GM12878 (cell line): ENCODE measurements around the gene MPV17L. TPM values are rescaled to one million over a fixed set of nuclear protein-coding genes. Genes with fewer than 3 reads are reported as not detected.

Source experiments
- ATAC-seq: fragments of 200-7000 bp; cut with Tn5 transposase; 3 replicates; pipeline ENCODE4 v1.9.1; 2020; ENCODE audit warnings: mild to moderate bottlenecking, moderate library complexity
- BruUV-seq: library from RNA; stranded (reverse); fragments of 400-500 nt; replicated peaks from 2 replicates; lab custom pipeline; 2021; lab: Mats Ljungman, UMichigan
- CTCF ChIA-PET: fragments of 300-600 bp; sonication (Branson Sonifier 250); formaldehyde crosslinking; extraction: SDS; loops from one replicate; lab custom pipeline; 2021; ENCODE audit warnings: inconsistent platforms; lab: Yijun Ruan, JAX
- POLR2A ChIA-PET: fragments of 350-600 bp; formaldehyde crosslinking; extraction: SDS; loops from one replicate; lab custom pipeline; 2021; ENCODE audit warnings: inconsistent platforms; lab: Charles Lee
- RAD21 ChIA-PET: fragments of 300-600 bp; sonication (Branson Sonifier 250); formaldehyde crosslinking; loops from one replicate; lab custom pipeline; 2023; ENCODE audit warnings: antibody characterized with exemption; ENCODE audit not compliant: unreplicated experiment; lab: Charles Lee
- SMC1A ChIA-PET: fragments of 300-600 bp; sonication (Branson Sonifier 250); formaldehyde crosslinking; loops from one replicate; lab custom pipeline; 2023; ENCODE audit not compliant: unreplicated experiment, uncharacterized antibody; lab: Charles Lee
- DNase-seq: peaks from one replicate; pipeline ENCODE4 v3.0.0-alpha.2; 2011; ENCODE audit warnings: low read depth, low spot score
- FAIRE-seq: peaks from 3 replicates; lab custom pipeline; 2011; peaks lifted over from hg19 to GRCh38; lab: Jason Lieb, UNC
- H2AFZ ChIP-seq: 2 replicates; pipeline ENCODE4 v1.6.0; 2011; ENCODE audit warnings: low read depth, low read length, control low read depth; ENCODE audit not compliant: control insufficient read depth
- H3K27ac ChIP-seq: 2 replicates; pipeline ENCODE4 v1.5.1; 2011; ENCODE audit warnings: control low read depth; ENCODE audit not compliant: control insufficient read depth, insufficient read depth
- H3K27me3 ChIP-seq, 2 experiments: replicated peaks in 1 of 2; 2 replicates each; pipeline versions ENCODE4 v1.6.0 to v1.6.1; 2011; ENCODE audit warnings: low read length in 1 of 2; ENCODE audit not compliant: control insufficient read depth in 2 of 2, insufficient read depth in 2 of 2
- H3K36me3 ChIP-seq, 2 experiments: 2 replicates each; pipeline ENCODE4 v1.5.1; 2011; ENCODE audit warnings: low read length in 1 of 2; ENCODE audit not compliant: control insufficient read depth in 2 of 2, insufficient read depth in 2 of 2
- H3K4me1 ChIP-seq: 2 replicates; pipeline ENCODE4 v1.6.1; 2011; ENCODE audit warnings: mild to moderate bottlenecking, low read length, moderate library complexity, mixed read lengths; ENCODE audit not compliant: control insufficient read depth, insufficient read depth
- H3K4me2 ChIP-seq: 2 replicates; pipeline ENCODE4 v1.6.0; 2011; ENCODE audit warnings: control low read depth; ENCODE audit not compliant: control insufficient read depth, insufficient read depth
- H3K4me3 ChIP-seq: fragments of 200-600 bp; sonication (generic); 2 replicates; pipeline ENCODE4 v1.5.1; 2016
- H3K79me2 ChIP-seq: 2 replicates; pipeline ENCODE4 v1.6.0; 2011; ENCODE audit warnings: low read length; ENCODE audit not compliant: control insufficient read depth, insufficient read depth
- H3K9ac ChIP-seq: 2 replicates; pipeline ENCODE4 v1.8.0; 2011; ENCODE audit warnings: low read length, control low read depth, mixed read lengths; ENCODE audit not compliant: control insufficient read depth, insufficient read depth
- H3K9me3 ChIP-seq: replicated peaks from 3 replicates; pipeline ENCODE4 v1.5.1; 2011; ENCODE audit warnings: mild to moderate bottlenecking, low read length; ENCODE audit not compliant: control insufficient read depth, insufficient read depth
- H4K20me1 ChIP-seq: 2 replicates; pipeline ENCODE4 v1.6.0; 2011; ENCODE audit not compliant: control insufficient read depth, insufficient read depth
- ATF3 ChIP-seq: IDR thresholded peaks from 2 replicates; pipeline ENCODE4 v1.6.1; 2011; ENCODE audit warnings: low read depth, mild to moderate bottlenecking, low read length, moderate library complexity, borderline replicate concordance; ENCODE audit errors: extremely low read depth
- BCL3 ChIP-seq: IDR thresholded peaks from 2 replicates; pipeline ENCODE4 v1.6.1; 2011; ENCODE audit warnings: borderline replicate concordance, low read depth, mild to moderate bottlenecking, moderate library complexity, low read length; ENCODE audit not compliant: insufficient read depth, poor library complexity, severe bottlenecking
- CBX3 ChIP-seq: fragments of 200-600 bp; sonication (generic); IDR thresholded peaks from 2 replicates; pipeline ENCODE4 v1.6.1; 2016; ENCODE audit warnings: low read depth, borderline replicate concordance
- FOXK2 ChIP-seq: fragments of 450-650 bp; IDR thresholded peaks from 2 replicates; pipeline ENCODE4 v1.6.1; 2017; ENCODE audit warnings: mild to moderate bottlenecking, moderate library complexity
- MXI1 ChIP-seq: fragments of 150-350 bp; IDR thresholded peaks from 2 replicates; pipeline ENCODE4 v1.6.1; 2011; ENCODE audit warnings: low read depth, mild to moderate bottlenecking, inconsistent platforms, low read length, improper control_type of control experiment
- SP1 ChIP-seq: IDR thresholded peaks from one replicate; pipeline ENCODE4 v1.6.1; 2011; ENCODE audit warnings: low read depth, low read length
- SPI1 ChIP-seq: IDR thresholded peaks from 2 replicates; pipeline ENCODE4 v1.6.1; 2011; ENCODE audit warnings: low read depth, mild to moderate bottlenecking, low read length, moderate library complexity, borderline replicate concordance; ENCODE audit not compliant: insufficient read depth
- ZBTB11 ChIP-seq: fragments of 450-650 bp; formaldehyde crosslinking; IDR thresholded peaks from 2 replicates; pipeline ENCODE4 v1.5.0; 2022; ENCODE audit warnings: mild to moderate bottlenecking, missing genetic modification characterization
- ZBTB33 ChIP-seq: fragments of 450-650 bp; IDR thresholded peaks from 2 replicates; pipeline ENCODE4 v1.6.1; 2017; ENCODE audit warnings: mild to moderate bottlenecking
- ZNF274 ChIP-seq: IDR thresholded peaks from one replicate; pipeline ENCODE4 v1.8.0; 2011; ENCODE audit not compliant: insufficient read length, insufficient read depth
- ZNF592 ChIP-seq: fragments of 450-650 bp; IDR thresholded peaks from 2 replicates; pipeline ENCODE4 v1.6.1; 2017; ENCODE audit warnings: mild to moderate bottlenecking, moderate library complexity
- ZSCAN29 ChIP-seq: fragments of 450-650 bp; IDR thresholded peaks from 2 replicates; pipeline ENCODE4 v1.6.1; 2017; ENCODE audit warnings: mild to moderate bottlenecking, moderate library complexity
- WGBS: methylation state at CpG from one replicate; pipeline ENCODE4 v1.1.6; 2016; ENCODE audit warnings: low lambda C conversion rate; ENCODE audit not compliant: insufficient replicate concordance, insufficient coverage; ENCODE audit errors: missing lambda C conversion rate; 5-methylcytosine and 5-hydroxymethylcytosine counted together
- in situ Hi-C: fragments of 300-500 bp; cut with MboI; formaldehyde crosslinking; loops from 9 replicates; pipeline ENCODE4 v1.14.3; 2018; ENCODE audit warnings: mixed read lengths
- intact Hi-C: fragments of 100-400 bp; cut with micrococcal nuclease; formaldehyde crosslinking; loops from one replicate; pipeline ENCODE4 v1.14.2; 2022; ENCODE audit not compliant: unreplicated experiment
- polyA plus RNA-seq, 11 experiments: library from polyadenylated mRNA; depleted of rRNA in 4 of 11; unstranded in 6 of 11; stranded (reverse) in 5 of 11; fragments of >200 nt; fragmentation: Nextera tagmentation in 4 of 11; fragmentation: Illumina TruSeq in 1 of 11; extraction: Ambion mirVana in 4 of 11; extraction: Trizol in 1 of 11; gene quantifications; 1 replicate in 1 of 11; 2 replicates in 10 of 11; pipeline versions ENCODE4 v1.2.1 to v1.2.3, GENCODE V29; 2011 to 2016; ENCODE audit warnings: inconsistent platforms in 2 of 11, missing spikeins in 2 of 11, low read depth in 1 of 11
- total RNA-seq, 4 experiments: library from RNA; depleted of rRNA in 3 of 4; stranded (reverse); fragments of >200 nt in 3 of 4; fragmentation: Illumina TruSeq in 1 of 4; extraction: Trizol in 1 of 4; gene quantifications; 2 replicates each; pipeline versions ENCODE4 v1.2.1 to v1.2.3, GENCODE V29; 2013 to 2021

MPV17L gene
- total and polyA plus RNA-seq, 10 of the 15 experiments (the other 5 are each of a cell fraction or from before 2014, with no cell fraction given) = 0.02 to 0.10 (median 0.05) TPM; not detected in 5

GRCh38 chr16:15444264-15444663, 48.7 kb downstream of the MPV17L start:
- ChIA-PET CTCF (interaction anchor here (0.7 to 0.8 kb wide), 2 partner anchors 17 to 107 kb away, joined by 3 read pairs; no protein-coding TSS in a partner anchor), RAD21 (no interaction called here), SMC1A (no interaction called here), POLR2A (no interaction called here)
- WGBS = 37% methylated on average over 3 of the region's 3 CpGs
- ATAC-seq = no peak
- no TSS peak for BruUV-seq
- Histone ChIP-seq H4K20me1 (no peaks in the 10 kb centered on the region), H3K36me3 (no peaks in the 10 kb centered on the region), H3K9ac (no peak overlapping the region), H3K27me3 (no peaks in the 10 kb centered on the region), H3K9me3 (no peaks in the 10 kb centered on the region; the same call in 2 of the 3 replicates), H3K27ac (no peak overlapping the region), H3K4me1 (no peaks in the 10 kb centered on the region), H3K4me3 (no peak overlapping the region), H3K79me2 (no peaks in the 10 kb centered on the region), H2AFZ (no peak overlapping the region), H3K4me2 (no peak overlapping the region)
- intact Hi-C loops (no loop called here), in situ Hi-C loops (no loop called here)
- no peak for DNase-seq
- no peak for FAIRE-seq
- no peak for TF ChIP-seq ATF3
- TF ChIP-seq FOXK2 = no peak
- TF ChIP-seq CBX3 = no peak
- no peak for TF ChIP-seq ZSCAN29
- TF ChIP-seq BCL3 = no peak
- TF ChIP-seq SP1 = no peak
- no peak for TF ChIP-seq ZBTB33
- no peak for TF ChIP-seq SPI1
- TF ChIP-seq ZNF274 = no peak
- no peak for TF ChIP-seq ZBTB11
- no peak for TF ChIP-seq MXI1
- no peak for TF ChIP-seq ZNF592
